ENCODE results near the gene NAB1. TPM values are rescaled to one million over a fixed set of nuclear protein-coding genes. Genes with fewer than 3 reads are reported as not detected.

The NAB1 gene
- total RNA-seq, 1 donor from 2014 or later: 12.2 TPM

DNA sequence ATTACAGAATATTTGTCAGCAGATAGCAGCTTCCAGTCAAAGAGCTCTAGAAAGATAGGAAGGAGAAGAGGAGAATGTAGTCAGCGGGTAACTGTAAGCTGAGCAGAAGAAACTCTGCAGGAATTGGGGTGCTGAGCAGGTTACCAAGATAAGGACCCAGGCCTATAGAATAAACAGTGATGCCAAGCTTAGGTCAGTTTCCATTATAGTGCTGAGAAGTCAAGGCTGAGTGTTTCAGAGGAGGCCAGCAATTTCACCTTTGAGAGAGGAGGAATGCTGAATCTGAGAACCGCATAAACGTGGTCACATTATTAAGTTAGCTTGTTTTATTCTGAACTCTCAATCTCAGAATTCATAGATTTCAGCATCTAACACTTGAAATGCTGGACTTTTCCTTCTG is 13.9 kb downstream of the NAB1 start:
- H3K27ac Mint-ChIP-seq (ENCODE audit: unreplicated experiment): no peak overlapping the region
- H3K36me3 Mint-ChIP-seq (ENCODE audit: unreplicated experiment): peaks cover 5% of the 10 kb centered on the region
- no peak for DNase-seq
- H3K27me3 Mint-ChIP-seq (ENCODE audit: unreplicated experiment): peaks cover 2% of the 10 kb centered on the region
- TF ChIP-seq, protein P1, sequence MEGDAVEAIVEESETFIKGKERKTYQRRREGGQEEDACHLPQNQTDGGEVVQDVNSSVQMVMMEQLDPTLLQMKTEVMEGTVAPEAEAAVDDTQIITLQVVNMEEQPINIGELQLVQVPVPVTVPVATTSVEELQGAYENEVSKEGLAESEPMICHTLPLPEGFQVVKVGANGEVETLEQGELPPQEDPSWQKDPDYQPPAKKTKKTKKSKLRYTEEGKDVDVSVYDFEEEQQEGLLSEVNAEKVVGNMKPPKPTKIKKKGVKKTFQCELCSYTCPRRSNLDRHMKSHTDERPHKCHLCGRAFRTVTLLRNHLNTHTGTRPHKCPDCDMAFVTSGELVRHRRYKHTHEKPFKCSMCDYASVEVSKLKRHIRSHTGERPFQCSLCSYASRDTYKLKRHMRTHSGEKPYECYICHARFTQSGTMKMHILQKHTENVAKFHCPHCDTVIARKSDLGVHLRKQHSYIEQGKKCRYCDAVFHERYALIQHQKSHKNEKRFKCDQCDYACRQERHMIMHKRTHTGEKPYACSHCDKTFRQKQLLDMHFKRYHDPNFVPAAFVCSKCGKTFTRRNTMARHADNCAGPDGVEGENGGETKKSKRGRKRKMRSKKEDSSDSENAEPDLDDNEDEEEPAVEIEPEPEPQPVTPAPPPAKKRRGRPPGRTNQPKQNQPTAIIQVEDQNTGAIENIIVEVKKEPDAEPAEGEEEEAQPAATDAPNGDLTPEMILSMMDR (IDR thresholded peaks at IDR 0.05; ENCODE audit: partially characterized antibody, unreplicated experiment): no peak
- no peaks in the 10 kb centered on the region for H3K9me3 Mint-ChIP-seq (ENCODE audit: unreplicated experiment)
- H3K4me1 Mint-ChIP-seq (ENCODE audit: low read depth, unreplicated experiment): no peaks in the 10 kb centered on the region
- H3K4me3 Mint-ChIP-seq (ENCODE audit: unreplicated experiment): no peak overlapping the region

DNA sequence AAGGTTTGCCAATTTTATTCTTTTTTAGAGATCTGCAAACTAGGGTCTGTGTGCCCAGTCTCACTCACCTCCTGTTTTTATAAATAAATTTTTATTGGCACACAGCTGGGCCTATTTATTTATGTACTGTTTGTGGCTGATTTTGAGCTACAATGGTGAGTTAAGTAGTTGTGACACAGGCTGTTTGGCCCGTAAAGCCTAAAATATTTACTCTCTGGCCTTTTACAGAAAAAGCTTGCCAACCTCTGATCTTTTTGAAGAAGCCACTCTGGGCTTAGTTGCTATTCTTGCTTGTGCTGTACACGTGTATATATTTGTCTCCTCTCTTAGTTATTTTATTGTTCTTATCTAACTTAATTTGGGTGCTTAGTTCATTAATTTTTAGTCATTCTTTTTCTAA is 14.5 kb downstream of the NAB1 start:
- H3K27ac Mint-ChIP-seq (ENCODE audit: unreplicated experiment): no peak overlapping the region
- TF ChIP-seq, protein P1 (IDR thresholded peaks at IDR 0.05; ENCODE audit: partially characterized antibody, unreplicated experiment): no peak
- H3K36me3 Mint-ChIP-seq (ENCODE audit: unreplicated experiment): peaks cover 5% of the 10 kb centered on the region
- no peak for DNase-seq
- H3K9me3 Mint-ChIP-seq (ENCODE audit: unreplicated experiment): no peaks in the 10 kb centered on the region
- H3K4me1 Mint-ChIP-seq (ENCODE audit: low read depth, unreplicated experiment): no peaks in the 10 kb centered on the region
- H3K27me3 Mint-ChIP-seq (ENCODE audit: unreplicated experiment): no peaks in the 10 kb centered on the region
- no peak overlapping the region for H3K4me3 Mint-ChIP-seq (ENCODE audit: unreplicated experiment)

DNA sequence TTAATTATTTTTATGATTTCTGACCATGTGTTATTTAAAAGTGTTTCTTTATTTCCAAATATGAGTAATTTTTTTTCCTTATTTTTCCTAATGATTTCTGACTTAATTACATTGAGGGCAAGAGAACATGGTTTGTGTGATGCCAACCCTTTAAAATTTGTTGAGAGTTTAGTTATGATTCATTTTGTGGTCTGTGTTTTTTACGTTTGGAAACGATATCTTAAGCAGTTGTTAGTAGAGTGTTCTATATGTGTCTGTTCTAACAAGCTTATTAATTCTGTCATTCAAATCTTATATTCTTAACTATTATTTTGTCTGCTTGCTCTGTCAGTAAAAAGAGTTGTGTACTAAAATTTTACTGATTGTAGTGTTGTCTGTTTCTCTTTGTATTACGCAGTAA is 15.0 kb downstream of the NAB1 start:
- Mint-ChIP-seq H3K9me3 (ENCODE audit: unreplicated experiment) (no peaks in the 10 kb centered on the region), H3K4me1 (ENCODE audit: low read depth, unreplicated experiment) (no peaks in the 10 kb centered on the region), H3K4me3 (ENCODE audit: unreplicated experiment) (no peak overlapping the region), H3K36me3 (ENCODE audit: unreplicated experiment) (peaks cover 5% of the 10 kb centered on the region), H3K27ac (ENCODE audit: unreplicated experiment) (no peak overlapping the region), H3K27me3 (ENCODE audit: unreplicated experiment) (no peaks in the 10 kb centered on the region)
- no peak for DNase-seq
- TF ChIP-seq, protein P1 (IDR thresholded peaks at IDR 0.05; ENCODE audit: partially characterized antibody, unreplicated experiment): no peak

DNA sequence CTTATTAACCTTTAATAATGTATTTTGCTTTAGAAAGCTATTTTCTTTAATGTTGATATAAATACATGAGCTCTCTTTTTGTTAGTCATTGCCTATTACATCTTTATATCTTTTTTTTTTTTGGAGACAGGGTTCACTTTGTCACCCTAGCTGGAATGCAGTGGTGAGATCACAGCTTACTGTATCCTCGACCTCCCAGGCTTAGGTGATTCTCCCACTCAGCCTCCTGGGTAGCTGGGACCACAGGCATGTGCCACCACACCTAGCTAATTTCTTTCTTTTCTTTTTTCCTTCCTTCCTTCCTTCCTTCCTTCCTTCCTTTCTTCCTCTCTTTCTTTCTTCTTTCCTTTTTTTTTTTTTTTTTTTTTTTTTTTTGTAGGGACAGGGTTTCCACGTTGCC is 15.4 kb downstream of the NAB1 start:
- H3K36me3 Mint-ChIP-seq (ENCODE audit: unreplicated experiment): peaks cover 5% of the 10 kb centered on the region
- no peaks in the 10 kb centered on the region for H3K9me3 Mint-ChIP-seq (ENCODE audit: unreplicated experiment)
- H3K4me3 Mint-ChIP-seq (ENCODE audit: unreplicated experiment): no peak overlapping the region
- TF ChIP-seq, protein P1 (IDR thresholded peaks at IDR 0.05; ENCODE audit: partially characterized antibody, unreplicated experiment): no peak
- DNase-seq: no peak
- H3K27me3 Mint-ChIP-seq (ENCODE audit: unreplicated experiment): no peaks in the 10 kb centered on the region
- H3K4me1 Mint-ChIP-seq (ENCODE audit: low read depth, unreplicated experiment): no peaks in the 10 kb centered on the region
- no peak overlapping the region for H3K27ac Mint-ChIP-seq (ENCODE audit: unreplicated experiment)

DNA sequence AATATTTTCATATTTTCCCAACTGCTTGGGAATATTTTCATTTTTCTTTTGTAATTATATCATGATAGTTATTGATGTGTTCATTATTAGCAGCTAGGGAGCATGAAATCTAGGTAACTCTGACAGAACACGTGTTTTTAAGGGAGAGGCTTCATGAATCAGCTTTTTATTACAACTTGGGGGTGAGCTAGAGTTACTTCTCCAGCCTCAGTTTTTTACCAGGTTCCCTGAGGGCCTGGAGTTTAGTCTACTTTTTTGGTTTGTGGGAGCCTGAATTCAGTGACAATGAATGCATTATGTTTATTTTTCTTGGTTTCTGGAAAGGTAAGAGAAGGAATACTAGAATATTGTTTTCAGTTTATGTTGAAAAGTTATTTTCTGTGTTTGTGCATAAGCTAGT is 18.0 kb downstream of the NAB1 start:
- DNase-seq: no peak
- Mint-ChIP-seq H3K36me3 (ENCODE audit: unreplicated experiment) (peaks cover 5% of the 10 kb centered on the region), H3K4me3 (ENCODE audit: unreplicated experiment) (no peak overlapping the region), H3K27ac (ENCODE audit: unreplicated experiment) (no peak overlapping the region), H3K27me3 (ENCODE audit: unreplicated experiment) (no peaks in the 10 kb centered on the region), H3K4me1 (ENCODE audit: low read depth, unreplicated experiment) (no peaks in the 10 kb centered on the region), H3K9me3 (ENCODE audit: unreplicated experiment) (no peaks in the 10 kb centered on the region)
- TF ChIP-seq, protein P1 (IDR thresholded peaks at IDR 0.05; ENCODE audit: partially characterized antibody, unreplicated experiment): no peak
